Panc1 (cell line): ENCODE measurements around the gene DDX41. TPM values are rescaled to one million over a fixed set of nuclear protein-coding genes. Genes with fewer than 3 reads are reported as not detected.

Source experiments
- ATAC-seq: fragments of 200-7000 bp; cut with Tn5 transposase; 2 replicates; pipeline ENCODE4 v1.9.1; 2020; ENCODE audit warnings: mild to moderate bottlenecking, moderate library complexity
- BruUV-seq: library from RNA; stranded (reverse); fragments of 400-500 nt; replicated peaks from 2 replicates; lab custom pipeline; 2021; lab: Mats Ljungman, UMichigan
- CTCF ChIA-PET: fragments of 300-600 bp; sonication (Branson Sonifier 250); formaldehyde crosslinking; loops from one replicate; lab custom pipeline; 2022; ENCODE audit warnings: antibody characterized with exemption; lab: Charles Lee
- POLR2A ChIA-PET: fragments of 300-600 bp; sonication (Branson Sonifier 250); formaldehyde crosslinking; loops from one replicate; lab custom pipeline; 2022; ENCODE audit warnings: antibody characterized with exemption; lab: Charles Lee
- DNase-seq: peaks from one replicate; pipeline ENCODE4 v3.0.0-alpha.2; 2010; ENCODE audit warnings: low read depth, low spot score
- H3K27ac ChIP-seq: 2 replicates; pipeline ENCODE4 v1.5.1; 2011; ENCODE audit warnings: mild to moderate bottlenecking, low read length, inconsistent platforms
- H3K27me3 ChIP-seq: fragments of 200-500 bp; sonication (Bioruptor generic); 2 replicates; pipeline ENCODE4 v1.6.0; 2014; ENCODE audit warnings: low read length, inconsistent platforms; ENCODE audit not compliant: control insufficient read depth, insufficient read depth
- H3K36me3 ChIP-seq: fragments of 200-500 bp; sonication (Bioruptor generic); 2 replicates; pipeline ENCODE4 v1.5.1; 2014; ENCODE audit warnings: inconsistent platforms, mild to moderate bottlenecking, low read length, moderate library complexity; ENCODE audit not compliant: control insufficient read depth, insufficient read depth
- H3K4me1 ChIP-seq: 2 replicates; pipeline ENCODE4 v1.5.1; 2011; ENCODE audit warnings: inconsistent platforms, mild to moderate bottlenecking, low read length, moderate library complexity; ENCODE audit not compliant: control insufficient read depth, insufficient read depth
- H3K4me3 ChIP-seq, 2 experiments: 2 replicates each; pipeline ENCODE4 v1.5.1; 2011 to 2012; ENCODE audit warnings: low read depth in 2 of 2, low read length in 2 of 2, mild to moderate bottlenecking in 2 of 2, inconsistent platforms in 1 of 2, moderate library complexity in 1 of 2
- H3K9me3 ChIP-seq: fragments of 200-500 bp; sonication (Bioruptor generic); 2 replicates; pipeline ENCODE4 v1.5.1; 2014; ENCODE audit warnings: low read depth, mild to moderate bottlenecking, inconsistent platforms, low read length, moderate library complexity; ENCODE audit not compliant: control insufficient read depth, insufficient read depth
- POLR2AphosphoS5 ChIP-seq: IDR thresholded peaks from 2 replicates; pipeline ENCODE4 v1.6.1; 2012; ENCODE audit warnings: mild to moderate bottlenecking, low read depth, low read length, moderate library complexity
- SIN3A ChIP-seq: IDR thresholded peaks from 2 replicates; pipeline ENCODE4 v1.6.1; 2012; ENCODE audit warnings: low read depth, mild to moderate bottlenecking, low read length, moderate library complexity, borderline replicate concordance; ENCODE audit not compliant: insufficient read depth
- TCF7L2 ChIP-seq: IDR thresholded peaks from 2 replicates; pipeline ENCODE4 v1.6.1; 2011; ENCODE audit warnings: mild to moderate bottlenecking, low read depth, low read length, inconsistent platforms
- in situ Hi-C: cut with HindIII; loops from 2 replicates; pipeline ENCODE4 v1.10.0; 2016; ENCODE audit warnings: low sequenced_read_pairs, low pct_unique_long_range_greater_than_20kb
- intact Hi-C: fragments of 100-400 bp; cut with micrococcal nuclease; formaldehyde crosslinking; loops from one replicate; pipeline ENCODE4 v1.10.0; 2022; ENCODE audit not compliant: unreplicated experiment
- total RNA-seq: library from RNA; stranded (reverse); gene quantifications from one replicate; pipeline ENCODE4 v1.2.1, GENCODE V29; 2021; ENCODE audit not compliant: unreplicated experiment
- TF ChIP-seq, protein P1 (sequence below), 2 experiments: IDR thresholded peaks; 2 replicates each; pipeline ENCODE4 v1.6.1; 2011 to 2012; ENCODE audit warnings: low read depth in 2 of 2, control low read depth in 1 of 2, low read length in 1 of 2, mild to moderate bottlenecking in 1 of 2, moderate library complexity in 1 of 2; ENCODE audit not compliant: insufficient read depth in 1 of 2
- TF ChIP-seq, protein P2 (sequence below): fragments of 450-650 bp; IDR thresholded peaks from 2 replicates; pipeline ENCODE4 v1.5.1; 2017; ENCODE audit warnings: mild to moderate bottlenecking

DDX41 gene
- total RNA-seq, 1 experiment from 2014 or later, result 111 TPM

DNA sequence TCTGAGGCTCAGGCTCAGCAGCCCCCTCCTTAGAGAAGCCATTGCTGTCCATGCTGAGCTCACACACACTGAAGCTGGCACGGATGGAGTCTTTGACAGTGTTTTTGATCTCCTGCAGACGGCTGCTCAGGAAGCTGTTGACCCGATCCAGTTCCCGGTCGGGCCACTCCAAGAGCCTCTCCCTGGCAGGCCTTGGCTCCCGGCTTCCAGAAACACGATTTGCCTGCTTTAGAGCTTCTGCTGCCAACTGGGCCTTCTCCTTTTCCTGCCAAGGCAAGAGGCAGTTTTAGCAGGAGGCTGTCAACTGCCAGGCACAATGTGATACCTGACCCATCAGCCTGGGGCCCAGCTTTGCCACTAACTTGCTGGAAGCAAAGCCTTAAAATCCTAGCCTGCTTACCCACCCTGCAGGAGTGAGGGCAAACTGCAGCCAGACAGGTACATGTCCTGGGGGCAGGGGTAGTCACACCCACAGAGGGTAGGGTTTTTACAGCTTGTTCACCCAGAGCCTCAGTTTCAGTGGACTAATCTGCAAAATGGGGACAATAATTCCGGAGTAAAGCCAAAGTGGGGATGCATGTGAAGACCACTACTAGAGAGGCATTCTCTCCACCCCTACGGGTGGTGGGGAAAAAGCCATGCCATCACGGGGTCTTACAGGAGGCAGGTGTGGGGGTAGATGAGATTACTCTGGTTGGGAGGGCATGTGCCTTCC, 8.3 kb upstream of the DDX41 start:
- no TSS peak for BruUV-seq
- no peak for ATAC-seq
- in situ Hi-C loops (no loop called here), intact Hi-C loops (no loop called here)
- Histone ChIP-seq H3K36me3 (peaks cover 13% of the 10 kb centered on the region), H3K4me3 (no peak overlapping the region), H3K4me1 (peaks cover 2% of the 10 kb centered on the region; the same call in 1 of the 2 replicates), H3K27ac (no peak overlapping the region), H3K27me3 (no peaks in the 10 kb centered on the region), H3K9me3 (no peaks in the 10 kb centered on the region)
- TF ChIP-seq POLR2AphosphoS5, result no peak
- TF ChIP-seq, protein P1, sequence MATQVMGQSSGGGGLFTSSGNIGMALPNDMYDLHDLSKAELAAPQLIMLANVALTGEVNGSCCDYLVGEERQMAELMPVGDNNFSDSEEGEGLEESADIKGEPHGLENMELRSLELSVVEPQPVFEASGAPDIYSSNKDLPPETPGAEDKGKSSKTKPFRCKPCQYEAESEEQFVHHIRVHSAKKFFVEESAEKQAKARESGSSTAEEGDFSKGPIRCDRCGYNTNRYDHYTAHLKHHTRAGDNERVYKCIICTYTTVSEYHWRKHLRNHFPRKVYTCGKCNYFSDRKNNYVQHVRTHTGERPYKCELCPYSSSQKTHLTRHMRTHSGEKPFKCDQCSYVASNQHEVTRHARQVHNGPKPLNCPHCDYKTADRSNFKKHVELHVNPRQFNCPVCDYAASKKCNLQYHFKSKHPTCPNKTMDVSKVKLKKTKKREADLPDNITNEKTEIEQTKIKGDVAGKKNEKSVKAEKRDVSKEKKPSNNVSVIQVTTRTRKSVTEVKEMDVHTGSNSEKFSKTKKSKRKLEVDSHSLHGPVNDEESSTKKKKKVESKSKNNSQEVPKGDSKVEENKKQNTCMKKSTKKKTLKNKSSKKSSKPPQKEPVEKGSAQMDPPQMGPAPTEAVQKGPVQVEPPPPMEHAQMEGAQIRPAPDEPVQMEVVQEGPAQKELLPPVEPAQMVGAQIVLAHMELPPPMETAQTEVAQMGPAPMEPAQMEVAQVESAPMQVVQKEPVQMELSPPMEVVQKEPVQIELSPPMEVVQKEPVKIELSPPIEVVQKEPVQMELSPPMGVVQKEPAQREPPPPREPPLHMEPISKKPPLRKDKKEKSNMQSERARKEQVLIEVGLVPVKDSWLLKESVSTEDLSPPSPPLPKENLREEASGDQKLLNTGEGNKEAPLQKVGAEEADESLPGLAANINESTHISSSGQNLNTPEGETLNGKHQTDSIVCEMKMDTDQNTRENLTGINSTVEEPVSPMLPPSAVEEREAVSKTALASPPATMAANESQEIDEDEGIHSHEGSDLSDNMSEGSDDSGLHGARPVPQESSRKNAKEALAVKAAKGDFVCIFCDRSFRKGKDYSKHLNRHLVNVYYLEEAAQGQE (IDR thresholded peaks at IDR 0.05; ENCODE audit: insufficient read depth in 1 of 2, low read depth in 2 of 2, low read length in 1 of 2), result no peak
- no peak for TF ChIP-seq TCF7L2
- TF ChIP-seq, protein P2, sequence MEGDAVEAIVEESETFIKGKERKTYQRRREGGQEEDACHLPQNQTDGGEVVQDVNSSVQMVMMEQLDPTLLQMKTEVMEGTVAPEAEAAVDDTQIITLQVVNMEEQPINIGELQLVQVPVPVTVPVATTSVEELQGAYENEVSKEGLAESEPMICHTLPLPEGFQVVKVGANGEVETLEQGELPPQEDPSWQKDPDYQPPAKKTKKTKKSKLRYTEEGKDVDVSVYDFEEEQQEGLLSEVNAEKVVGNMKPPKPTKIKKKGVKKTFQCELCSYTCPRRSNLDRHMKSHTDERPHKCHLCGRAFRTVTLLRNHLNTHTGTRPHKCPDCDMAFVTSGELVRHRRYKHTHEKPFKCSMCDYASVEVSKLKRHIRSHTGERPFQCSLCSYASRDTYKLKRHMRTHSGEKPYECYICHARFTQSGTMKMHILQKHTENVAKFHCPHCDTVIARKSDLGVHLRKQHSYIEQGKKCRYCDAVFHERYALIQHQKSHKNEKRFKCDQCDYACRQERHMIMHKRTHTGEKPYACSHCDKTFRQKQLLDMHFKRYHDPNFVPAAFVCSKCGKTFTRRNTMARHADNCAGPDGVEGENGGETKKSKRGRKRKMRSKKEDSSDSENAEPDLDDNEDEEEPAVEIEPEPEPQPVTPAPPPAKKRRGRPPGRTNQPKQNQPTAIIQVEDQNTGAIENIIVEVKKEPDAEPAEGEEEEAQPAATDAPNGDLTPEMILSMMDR, result no peak
- TF ChIP-seq SIN3A, result no peak
- CTCF ChIA-PET, result no interaction called here
- POLR2A ChIA-PET, result no interaction called here
- no peak for DNase-seq

DNA sequence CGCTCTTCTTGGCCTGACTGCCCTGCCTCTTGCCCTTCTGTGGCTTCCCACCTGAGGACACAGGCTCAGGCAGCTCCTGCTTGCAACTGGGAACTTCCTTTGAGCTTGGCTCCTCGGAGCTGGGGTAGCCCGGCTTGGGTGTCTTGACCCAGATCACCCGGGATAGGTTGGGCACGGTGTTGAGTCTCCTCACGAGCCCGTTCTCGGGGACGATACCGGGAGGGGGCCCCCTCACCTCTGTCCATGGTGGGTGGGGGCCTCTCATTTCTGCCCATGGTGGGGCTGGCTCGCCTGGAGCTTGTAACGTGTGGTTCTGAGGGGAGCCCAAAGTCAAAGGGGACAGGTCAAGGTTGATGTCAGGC, 7.8 kb upstream of the DDX41 start:
- H3K4me1 ChIP-seq, result peaks cover 3% of the 10 kb centered on the region
- peaks cover 17% of the 10 kb centered on the region for H3K36me3 ChIP-seq
- no peaks in the 10 kb centered on the region for H3K27me3 ChIP-seq
- ChIA-PET CTCF (no interaction called here), POLR2A (no interaction called here)
- no peak for DNase-seq
- in situ Hi-C loops (no loop called here), intact Hi-C loops (no loop called here)
- no TSS peak for BruUV-seq
- no peak overlapping the region for H3K4me3 ChIP-seq
- H3K9me3 ChIP-seq, result no peaks in the 10 kb centered on the region
- no peak overlapping the region for H3K27ac ChIP-seq
- no peak for ATAC-seq
- TF ChIP-seq, protein P1 (IDR thresholded peaks at IDR 0.05; ENCODE audit: insufficient read depth in 1 of 2, low read depth in 2 of 2, low read length in 1 of 2), result no peak
- TF ChIP-seq SIN3A (no peak), TCF7L2 (no peak), POLR2AphosphoS5 (no peak)
- TF ChIP-seq, protein P2, result no peak
